ENCODE data around the gene TYW1B.
"Not testable (repeated sequence)": the region's sequence is repeated elsewhere in the genome, so short reads cannot be mapped to it uniquely, and the experiment has no call there.

TYW1B gene

GRCh38 chr7:72700548-72700947 is 127.5 kb downstream of the TYW1B start:
- not testable (repeated sequence) for DNase-seq (ENCODE audit: low read depth in 2 of 2)

- not testable (repeated sequence) for DNase-seq (ENCODE audit: low read depth in 2 of 2)
Observed at GRCh38 chr7:72697066-72697465, 130.9 kb downstream of the TYW1B start.

- not testable (repeated sequence) for DNase-seq (ENCODE audit: low read depth in 2 of 2)
Observed at GRCh38 chr7:72696643-72697042, 131.4 kb downstream of the TYW1B start.

- DNase-seq (ENCODE audit: low read depth in 2 of 2): not testable (repeated sequence)
Observed at GRCh38 chr7:72695482-72695881, 132.5 kb downstream of the TYW1B start.

- not testable (repeated sequence) for DNase-seq (ENCODE audit: low read depth in 2 of 2)
Observed at GRCh38 chr7:72691442-72691841, 136.6 kb downstream of the TYW1B start.

- DNase-seq (ENCODE audit: low read depth in 2 of 2): not testable (repeated sequence)
Observed at GRCh38 chr7:72690177-72690576, 137.8 kb downstream of the TYW1B start.

GRCh38 chr7:72689344-72689743 is 138.7 kb downstream of the TYW1B start:
- DNase-seq (ENCODE audit: low read depth in 2 of 2): not testable (repeated sequence)

- DNase-seq (ENCODE audit: low read depth in 2 of 2): not testable (repeated sequence)
Observed at GRCh38 chr7:72681211-72681610, 146.8 kb downstream of the TYW1B start.

- not testable (repeated sequence) for DNase-seq (ENCODE audit: low read depth in 2 of 2)
Observed at GRCh38 chr7:72676880-72677279, 151.1 kb downstream of the TYW1B start.

- not testable (repeated sequence) for DNase-seq (ENCODE audit: low read depth in 2 of 2)
Observed at GRCh38 chr7:72676086-72676690, 151.8 kb downstream of the TYW1B start.

GRCh38 chr7:72675686-72676085 is 152.3 kb downstream of the TYW1B start:
- not testable (repeated sequence) for DNase-seq (ENCODE audit: low read depth in 2 of 2)

- DNase-seq (ENCODE audit: low read depth in 2 of 2): no peak
Observed at GRCh38 chr7:72674394-72674793, 153.6 kb downstream of the TYW1B start.

GRCh38 chr7:72670850-72671249 is 157.2 kb downstream of the TYW1B start:
- not testable (repeated sequence) for DNase-seq (ENCODE audit: low read depth in 2 of 2)

GRCh38 chr7:72668435-72668834 is 159.6 kb downstream of the TYW1B start:
- not testable (repeated sequence) for DNase-seq (ENCODE audit: low read depth in 2 of 2)

- not testable (repeated sequence) for DNase-seq (ENCODE audit: low read depth in 2 of 2)
Observed at GRCh38 chr7:72667049-72667448, 161.0 kb downstream of the TYW1B start.

- not testable (repeated sequence) for DNase-seq (ENCODE audit: low read depth in 2 of 2)
Observed at GRCh38 chr7:72648574-72648973, 179.4 kb downstream of the TYW1B start.

GRCh38 chr7:72643708-72644107 is 184.3 kb downstream of the TYW1B start:
- not testable (repeated sequence) for DNase-seq (ENCODE audit: low read depth in 2 of 2)

GRCh38 chr7:72641485-72642248 is 186.3 kb downstream of the TYW1B start:
- DNase-seq (ENCODE audit: low read depth in 2 of 2): not testable (repeated sequence)

- not testable (repeated sequence) for DNase-seq (ENCODE audit: low read depth in 2 of 2)
Observed at GRCh38 chr7:72640740-72641139, 187.3 kb downstream of the TYW1B start.

- DNase-seq (ENCODE audit: low read depth in 2 of 2): not testable (repeated sequence)
Observed at GRCh38 chr7:72635273-72635908, 192.6 kb downstream of the TYW1B start.

- DNase-seq (ENCODE audit: low read depth in 2 of 2): not testable (repeated sequence)
Observed at GRCh38 chr7:72632765-72633292, 195.2 kb downstream of the TYW1B start.

- not testable (repeated sequence) for DNase-seq (ENCODE audit: low read depth in 2 of 2)
Observed at GRCh38 chr7:72628375-72628774, 199.6 kb downstream of the TYW1B start.
